Measurements from ENCODE around the gene FUS. TPM values are rescaled to one million over a fixed set of nuclear protein-coding genes. Genes with fewer than 3 reads are reported as not detected.

Gene FUS
- total RNA-seq, 6 donors from 2014 or later, result 65.7 to 258 (median 145) TPM

DNA sequence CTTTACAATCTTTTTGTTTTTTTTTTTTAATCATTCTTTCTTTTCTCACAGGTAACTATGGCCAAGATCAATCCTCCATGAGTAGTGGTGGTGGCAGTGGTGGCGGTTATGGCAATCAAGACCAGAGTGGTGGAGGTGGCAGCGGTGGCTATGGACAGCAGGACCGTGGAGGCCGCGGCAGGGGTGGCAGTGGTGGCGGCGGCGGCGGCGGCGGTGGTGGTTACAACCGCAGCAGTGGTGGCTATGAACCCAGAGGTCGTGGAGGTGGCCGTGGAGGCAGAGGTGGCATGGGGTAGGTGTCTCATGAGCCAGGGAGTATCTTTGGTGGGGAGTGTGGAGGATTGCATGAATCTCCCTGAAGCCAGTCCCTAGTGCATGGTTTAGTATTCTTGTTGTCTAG is 4.9 kb downstream of the FUS start:
- peaks cover 29 to 51% (median 36%) of the 10 kb centered on the region in 4 donors for H3K4me1 ChIP-seq
- TF ChIP-seq EP300 (IDR thresholded peaks at IDR 0.05) (no peak), POLR2AphosphoS5 (IDR thresholded peaks at IDR 0.05) (no peak), POLR2A (IDR thresholded peaks at IDR 0.05) (no peak), CTCF (IDR thresholded peaks at IDR 0.05) (no peak)
- peaks cover 57 to 79% (median 67%) of the 10 kb centered on the region in 4 donors for H3K36me3 ChIP-seq
- peak in 1 of 2 donors; percentile 77 for DNase-seq
- no peak for ATAC-seq (ENCODE audit: low FRiP score in 2 of 2)
- no peaks in the 10 kb centered on the region for H3K27me3 ChIP-seq
- no peak overlapping the region for H3K4me3 ChIP-seq
- no peak overlapping the region for H3K27ac ChIP-seq
- no peaks in the 10 kb centered on the region for H3K9me3 ChIP-seq
- 92 to 96% methylated on average over 14 of the region's 14 CpGs for WGBS, 2 donors

GRCh38 chr16:31185339-31185738 is 5.4 kb downstream of the FUS start:
- H3K27ac ChIP-seq, result peak overlapping the region in 1 of 4 donors; percentile 13
- H3K36me3 ChIP-seq, result peaks cover 61 to 83% (median 71%) of the 10 kb centered on the region in 4 donors
- no peaks in the 10 kb centered on the region for H3K9me3 ChIP-seq
- peaks cover 29 to 51% (median 36%) of the 10 kb centered on the region in 4 donors for H3K4me1 ChIP-seq
- H3K4me3 ChIP-seq, result no peak overlapping the region
- WGBS, 2 donors, result 72 to 78% methylated on average over 5 of the region's 5 CpGs
- no peak for ATAC-seq (ENCODE audit: low FRiP score in 2 of 2)
- H3K27me3 ChIP-seq, result no peaks in the 10 kb centered on the region
- TF ChIP-seq POLR2A (IDR thresholded peaks at IDR 0.05) (no peak), CTCF (IDR thresholded peaks at IDR 0.05) (no peak), POLR2AphosphoS5 (IDR thresholded peaks at IDR 0.05) (no peak), EP300 (IDR thresholded peaks at IDR 0.05) (no peak)
- no peak for DNase-seq

DNA sequence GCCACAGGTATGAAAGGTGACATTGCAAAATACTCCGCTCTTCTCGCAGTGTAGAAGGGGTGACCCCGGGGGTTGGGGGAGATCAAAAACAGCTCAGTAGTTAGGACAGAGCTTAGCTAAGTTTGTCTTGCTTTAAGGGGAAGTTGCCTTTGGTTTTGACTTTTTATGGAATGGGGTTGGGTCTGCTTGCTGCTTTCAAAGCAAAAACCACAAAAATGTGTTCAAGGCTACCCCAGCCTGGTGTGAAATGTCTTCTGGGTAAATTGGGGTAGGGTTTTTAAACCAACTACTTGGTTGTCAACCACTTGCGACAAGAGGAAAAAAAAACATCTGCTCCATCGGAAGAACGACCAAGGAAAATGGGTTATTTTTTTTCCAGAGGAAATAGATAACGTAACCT is 6.2 kb downstream of the FUS start:
- Histone ChIP-seq H3K4me1 (peaks cover 28 to 47% (median 36%) of the 10 kb centered on the region in 4 donors), H3K36me3 (peaks cover 69 to 92% (median 80%) of the 10 kb centered on the region in 4 donors), H3K9me3 (no peaks in the 10 kb centered on the region), H3K4me3 (no peak overlapping the region), H3K27me3 (no peaks in the 10 kb centered on the region), H3K27ac (peak overlapping the region in 1 of 4 donors; percentile 13)
- no peak for DNase-seq
- no peak for TF ChIP-seq CTCF (IDR thresholded peaks at IDR 0.05)
- WGBS, 2 donors, result 63 to 65% methylated on average over 7 of the region's 7 CpGs
- ATAC-seq (ENCODE audit: low FRiP score in 2 of 2), result no peak

DNA sequence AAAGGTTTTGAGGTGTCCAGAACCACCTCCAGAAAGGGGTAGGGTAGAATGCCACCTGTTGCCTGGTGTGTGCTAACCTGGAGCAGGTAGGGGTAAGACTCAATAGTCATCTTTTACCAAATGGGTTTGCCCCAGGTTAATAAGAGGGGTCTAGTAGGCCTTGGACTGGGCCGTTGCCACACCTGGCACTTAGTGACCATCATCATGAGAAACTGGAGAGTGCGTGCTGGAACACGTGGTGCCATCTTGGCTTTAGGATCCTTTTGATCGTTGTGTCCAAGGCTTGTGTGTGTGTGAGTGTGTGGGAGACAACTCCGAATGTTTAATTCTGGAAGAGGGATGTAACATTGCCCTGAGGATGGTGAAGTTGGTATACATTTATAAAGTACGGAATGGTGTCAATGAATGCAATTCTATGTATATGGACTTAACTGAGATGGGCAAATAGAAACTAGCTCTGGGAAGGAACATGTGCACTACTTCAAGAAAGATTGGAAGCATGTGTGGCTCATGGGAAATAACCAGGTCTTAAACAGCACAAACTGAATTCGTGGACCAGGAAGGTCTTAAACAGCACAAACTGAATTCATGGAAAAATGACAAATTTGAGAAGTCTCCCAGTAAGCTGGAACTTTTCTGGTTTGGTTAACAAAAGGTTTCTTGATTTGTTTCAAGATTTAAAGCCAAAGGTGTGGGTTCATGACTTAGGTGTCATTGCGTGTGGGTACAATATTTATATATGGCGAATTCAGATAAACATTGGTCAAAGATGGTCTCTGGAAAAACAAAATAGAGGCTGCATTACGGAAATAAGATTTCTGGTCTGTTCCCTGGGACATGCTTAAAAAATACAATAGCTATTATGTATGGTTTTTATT is 7.2 kb downstream of the FUS start:
- H3K36me3 ChIP-seq, result peaks cover 78 to 100% (median 89%) of the 10 kb centered on the region in 4 donors
- H3K4me1 ChIP-seq, result peaks cover 18 to 37% (median 26%) of the 10 kb centered on the region in 4 donors
- no peak for ATAC-seq (ENCODE audit: low FRiP score in 2 of 2)
- TF ChIP-seq POLR2AphosphoS5 (IDR thresholded peaks at IDR 0.05) (no peak), POLR2A (IDR thresholded peaks at IDR 0.05) (no peak), CTCF (IDR thresholded peaks at IDR 0.05) (no peak), EP300 (IDR thresholded peaks at IDR 0.05) (no peak)
- no peak overlapping the region for H3K4me3 ChIP-seq
- no peaks in the 10 kb centered on the region for H3K27me3 ChIP-seq
- no peak overlapping the region for H3K27ac ChIP-seq
- 87 to 90% methylated on average over 10 of the region's 10 CpGs for WGBS, 2 donors
- DNase-seq, result no peak
- H3K9me3 ChIP-seq, result no peaks in the 10 kb centered on the region

Measured in upper lobe of left lung (tissue), 6 donors.